ENCODE measurements around the gene RAB11FIP4. TPM values are rescaled to one million over a fixed set of nuclear protein-coding genes. Genes with fewer than 3 reads are reported as not detected.
A peak's percentile ranks its signal among the peaks of the same experiment; 100 is the strongest.

The RAB11FIP4 gene
- total and polyA plus RNA-seq, 2 of the 13 experiments (the other 11 are each of a cell fraction or from before 2014, with no cell fraction given), result 28.0 to 89.3 TPM

- TF ChIP-seq ZHX1 (CRISPR knock-in tag; IDR thresholded peaks at IDR 0.05; ENCODE audit: low read depth), result 0 out of 2 replicates have a peak, but pooled peaks have one; percentile 42
- peak; percentile 71; the same call in 1 of the 2 replicates for TF ChIP-seq RAD51 (IDR thresholded peaks at IDR 0.05; ENCODE audit: borderline replicate concordance)
- no peak for TF ChIP-seq E2F5 (CRISPR knock-in tag; conservative IDR thresholded peaks at IDR 0.05)
- TF ChIP-seq SAP130 (CRISPR knock-in tag; IDR thresholded peaks at IDR 0.05; ENCODE audit: low read depth), result peak; percentile 84
- no peak for TF ChIP-seq GMEB2 (CRISPR knock-in tag; IDR thresholded peaks at IDR 0.05; ENCODE audit: low read depth)
- 0 out of 2 replicates have a peak, but pooled peaks have one; percentile 56 for TF ChIP-seq SMYD3 (CRISPR knock-in tag; IDR thresholded peaks at IDR 0.05)
- TF ChIP-seq ZNF263 (CRISPR knock-in tag; IDR thresholded peaks at IDR 0.05), result peak; percentile 47; the same call in 1 of the 2 replicates
- peak; percentile 63; the same call in 1 of the 2 replicates for TF ChIP-seq HDAC1 (CRISPR knock-in tag; IDR thresholded peaks at IDR 0.05)
- TF ChIP-seq TCF12 (IDR thresholded peaks at IDR 0.05), result no peak
- TF ChIP-seq TCF12 (CRISPR knock-in tag; IDR thresholded peaks at IDR 0.05), result 0 out of 2 replicates have a peak, but pooled peaks have one; percentile 30
- TF ChIP-seq SP4 (CRISPR knock-in tag; IDR thresholded peaks at IDR 0.05), result peak; percentile 59; the same call in 1 of the 2 replicates
- TF ChIP-seq FOXK2 (IDR thresholded peaks at IDR 0.05), result no peak
- TF ChIP-seq ZKSCAN8 (CRISPR knock-in tag; IDR thresholded peaks at IDR 0.05; ENCODE audit: borderline replicate concordance), result 0 out of 2 replicates have a peak, but pooled peaks have one; percentile 27
- peak; percentile 8; the same call in 1 of the 2 replicates for TF ChIP-seq MXD3 (CRISPR knock-in tag; IDR thresholded peaks at IDR 0.05)
- TF ChIP-seq SPEN (CRISPR knock-in tag; IDR thresholded peaks at IDR 0.05; ENCODE audit: low read depth), result peak; percentile 49; the same call in 1 of the 2 replicates
- no peak for TF ChIP-seq ZNF652 (CRISPR knock-in tag; IDR thresholded peaks at IDR 0.05; ENCODE audit: borderline replicate concordance, low read depth)
- TF ChIP-seq FOXO1 (CRISPR knock-in tag; IDR thresholded peaks at IDR 0.05), result peak; percentile 93
- TF ChIP-seq MNT (IDR thresholded peaks at IDR 0.05), result peak; percentile 29; the same call in 1 of the 2 replicates
- TF ChIP-seq PBX3 (CRISPR knock-in tag; IDR thresholded peaks at IDR 0.05; ENCODE audit: borderline replicate concordance), result no peak
- TF ChIP-seq ZNF605 (CRISPR knock-in tag; IDR thresholded peaks at IDR 0.05), result peak; percentile 51
- TF ChIP-seq IRF2 (CRISPR knock-in tag; IDR thresholded peaks at IDR 0.05), result peak; percentile 49; the same call in 1 of the 2 replicates
- TF ChIP-seq ZFAT (CRISPR knock-in tag; conservative IDR thresholded peaks at IDR 0.05), result no peak
Measured at GRCh38 chr17:31497994-31498826, 106.7 kb downstream of the RAB11FIP4 start (continued).

All from HepG2 (cell line).